BJ (cell line): ENCODE data around the gene THSD8. TPM values are rescaled to one million over a fixed set of nuclear protein-coding genes. Genes with fewer than 3 reads are reported as not detected.

Source experiments
- CTCF ChIA-PET: fragments of 350-600 bp; formaldehyde crosslinking; extraction: SDS; loops from one replicate; lab custom pipeline; 2021; ENCODE audit warnings: antibody characterized with exemption, inconsistent platforms; lab: Yijun Ruan, JAX
- POLR2A ChIA-PET: fragments of 300-600 bp; sonication (Branson Sonifier 250); formaldehyde crosslinking; extraction: SDS; loops from one replicate; lab custom pipeline; 2021; ENCODE audit warnings: antibody characterized with exemption; lab: Charles Lee
- DNase-seq: peaks from one replicate; pipeline ENCODE4 v3.0.0-alpha.2; 2011; ENCODE audit warnings: low read depth
- H3K27me3 ChIP-seq: 2 replicates; pipeline ENCODE4 v1.6.0; 2011; ENCODE audit warnings: low read length; ENCODE audit not compliant: control insufficient read depth, insufficient read depth
- H3K36me3 ChIP-seq: 2 replicates; pipeline ENCODE4 v1.5.1; 2011; ENCODE audit warnings: low read length; ENCODE audit not compliant: control insufficient read depth, insufficient read depth
- H3K4me3 ChIP-seq: 2 replicates; pipeline ENCODE4 v1.5.1; 2011; ENCODE audit warnings: low read depth, mild to moderate bottlenecking, control low read depth, low read length
- polyA plus RNA-seq: library from polyadenylated mRNA; depleted of rRNA; stranded (reverse); fragments of >200 nt; gene quantifications from 2 replicates; pipeline ENCODE4 v1.2.3, GENCODE V29; 2011
- TF ChIP-seq, protein P1 (sequence below): IDR thresholded peaks from 2 replicates; pipeline ENCODE4 v1.5.1; 2011; ENCODE audit warnings: low read depth, mild to moderate bottlenecking, control low read depth, inconsistent platforms, low read length, moderate library complexity; ENCODE audit not compliant: insufficient read depth

The THSD8 gene
- polyA plus RNA-seq, 1 experiment: 0.75 TPM

DNA sequence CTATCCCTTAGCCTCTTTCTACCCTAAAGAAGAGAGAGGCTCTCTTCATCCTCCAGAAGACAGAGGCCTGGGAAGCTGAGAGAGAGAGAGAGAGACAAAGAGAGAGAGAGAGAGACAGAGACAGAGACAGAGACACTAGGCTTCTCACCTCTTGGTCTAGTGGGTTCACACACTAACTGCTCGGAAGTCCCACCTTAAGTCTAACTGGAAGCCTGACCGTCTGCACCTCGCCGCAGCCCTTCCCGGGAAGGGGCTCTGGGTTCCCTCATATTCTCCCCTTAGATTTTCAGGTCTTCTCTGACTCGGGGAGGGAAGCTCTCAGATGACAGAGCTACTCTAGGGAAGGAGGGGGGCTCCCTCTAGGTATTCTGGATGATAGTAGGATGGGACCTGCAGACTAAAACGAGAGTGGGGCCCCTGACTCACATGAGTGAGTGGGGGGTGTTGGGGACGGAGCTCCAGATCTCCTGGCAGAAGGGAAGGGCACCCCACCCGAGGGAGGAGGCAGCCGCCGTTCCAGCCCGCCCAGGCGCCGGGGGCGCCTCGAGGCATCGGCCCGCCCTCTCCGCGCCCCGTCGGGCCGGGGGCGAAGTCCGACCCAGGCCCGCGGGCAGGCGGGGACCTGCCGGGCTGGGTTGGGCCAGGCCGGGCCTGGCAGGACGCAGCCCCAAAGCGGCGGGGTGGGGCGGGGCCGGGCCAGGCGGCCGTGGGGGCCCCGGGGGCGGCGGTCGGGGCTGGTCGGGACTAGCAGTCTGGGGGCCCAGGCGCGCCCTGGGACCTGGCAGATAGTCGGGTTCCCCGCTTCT, 12.6 kb upstream of the THSD8 start:
- ChIA-PET POLR2A (no interaction called here), CTCF (interaction anchor here (0.9 to 3.6 kb wide), 6 partner anchors 12 to 59 kb away, joined by 3 to 28 read pairs (median 8); no protein-coding TSS in a partner anchor)
- DNase-seq: no peak
- Histone ChIP-seq H3K36me3 (peaks cover 3% of the 10 kb centered on the region), H3K27me3 (no peaks in the 10 kb centered on the region), H3K4me3 (peak overlapping the region; percentile 94)
- TF ChIP-seq, protein P1, sequence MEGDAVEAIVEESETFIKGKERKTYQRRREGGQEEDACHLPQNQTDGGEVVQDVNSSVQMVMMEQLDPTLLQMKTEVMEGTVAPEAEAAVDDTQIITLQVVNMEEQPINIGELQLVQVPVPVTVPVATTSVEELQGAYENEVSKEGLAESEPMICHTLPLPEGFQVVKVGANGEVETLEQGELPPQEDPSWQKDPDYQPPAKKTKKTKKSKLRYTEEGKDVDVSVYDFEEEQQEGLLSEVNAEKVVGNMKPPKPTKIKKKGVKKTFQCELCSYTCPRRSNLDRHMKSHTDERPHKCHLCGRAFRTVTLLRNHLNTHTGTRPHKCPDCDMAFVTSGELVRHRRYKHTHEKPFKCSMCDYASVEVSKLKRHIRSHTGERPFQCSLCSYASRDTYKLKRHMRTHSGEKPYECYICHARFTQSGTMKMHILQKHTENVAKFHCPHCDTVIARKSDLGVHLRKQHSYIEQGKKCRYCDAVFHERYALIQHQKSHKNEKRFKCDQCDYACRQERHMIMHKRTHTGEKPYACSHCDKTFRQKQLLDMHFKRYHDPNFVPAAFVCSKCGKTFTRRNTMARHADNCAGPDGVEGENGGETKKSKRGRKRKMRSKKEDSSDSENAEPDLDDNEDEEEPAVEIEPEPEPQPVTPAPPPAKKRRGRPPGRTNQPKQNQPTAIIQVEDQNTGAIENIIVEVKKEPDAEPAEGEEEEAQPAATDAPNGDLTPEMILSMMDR: no peak

GRCh38 chr19:12789904-12790619, 11.8 kb upstream of the THSD8 start:
- Histone ChIP-seq H3K4me3 (peak overlapping the region; percentile 94), H3K36me3 (peaks cover 3% of the 10 kb centered on the region), H3K27me3 (no peaks in the 10 kb centered on the region)
- TF ChIP-seq, protein P1: no peak
- ChIA-PET CTCF (interaction anchor here (0.9 to 17.9 kb wide), 6 partner anchors 12 to 30 kb away, joined by 5 to 874 read pairs (median 8); partner anchors contain the start of gene HOOK2), POLR2A (no interaction called here)
- peak; percentile 75 for DNase-seq

- Histone ChIP-seq H3K4me3 (peak overlapping the region; percentile 94), H3K36me3 (peaks cover 3% of the 10 kb centered on the region), H3K27me3 (no peaks in the 10 kb centered on the region)
- TF ChIP-seq, protein P1: no peak
- ChIA-PET POLR2A (interaction anchor here (1.2 to 3.6 kb wide), 3 partner anchors 8 to 25 kb away, joined by 5 to 16 read pairs (median 8); no protein-coding TSS in a partner anchor), CTCF (interaction anchor here (0.6 to 17.9 kb wide), 2 partner anchors 24 to 57 kb away, joined by 3 to 874 read pairs; partner anchors contain the start of gene HOOK2)
- no peak for DNase-seq
Measured at GRCh38 chr19:12790628-12791344, 11.1 kb upstream of the THSD8 start.

- POLR2A ChIA-PET: interaction anchor here (0.6 to 3.6 kb wide), 5 partner anchors 9 to 354 kb away, joined by 3 to 16 read pairs (median 5); no protein-coding TSS in a partner anchor
Measured at GRCh38 chr19:12791345-12792050, 10.4 kb upstream of the THSD8 start, which contains the start of gene JUNB. Gene JUNB, plus strand, starts transcription at chr19:12791486. Its CDS starts 286 bp downstream, at chr19:12791772.

More at GRCh38 chr19:12791345-12792050, 10.4 kb upstream of the THSD8 start, which contains the start of gene JUNB:
- H3K36me3 ChIP-seq: peaks cover 3% of the 10 kb centered on the region
- CTCF ChIA-PET: interaction anchor here (0.6 to 17.9 kb wide), 3 partner anchors 9 to 56 kb away, joined by 3 to 874 read pairs (median 4); partner anchors contain the start of gene HOOK2
- peak within 1 kb of the TSS; percentile 94 for H3K4me3 ChIP-seq
- no peaks in the 10 kb centered on the region for H3K27me3 ChIP-seq
- peak; percentile 83 for DNase-seq
- TF ChIP-seq, protein P1: no peak
